ENCODE results near the gene IMMP2L. TPM values are rescaled to one million over a fixed set of nuclear protein-coding genes. Genes with fewer than 3 reads are reported as not detected.

The IMMP2L gene
- total RNA-seq, 4 donors from 2014 or later: 2.6 to 69.1 (median 34.7) TPM

GRCh38 chr7:111483078-111483477 is 79.2 kb downstream of the IMMP2L start:
- Histone ChIP-seq H3K9me3 (no peaks in the 10 kb centered on the region), H3K27me3 (no peaks in the 10 kb centered on the region), H3K4me1 (no peaks in the 10 kb centered on the region), H3K36me3 (no peaks in the 10 kb centered on the region), H3K27ac (no peak overlapping the region), H3K4me3 (no peak overlapping the region)
- DNase-seq: no peak
- intact Hi-C loops (cut with DNase I; ENCODE audit: low total_unique reads): no loop called here
- TF ChIP-seq CTCF (IDR thresholded peaks at IDR 0.05) (no peak), POLR2A (IDR thresholded peaks at IDR 0.05) (no peak)

GRCh38 chr7:111477462-111478225 is 84.6 kb downstream of the IMMP2L start:
- TF ChIP-seq POLR2A (IDR thresholded peaks at IDR 0.05) (no peak), CTCF (IDR thresholded peaks at IDR 0.05) (no peak)
- Histone ChIP-seq H3K27ac (no peak overlapping the region), H3K27me3 (no peaks in the 10 kb centered on the region), H3K4me1 (no peaks in the 10 kb centered on the region), H3K36me3 (no peaks in the 10 kb centered on the region), H3K4me3 (no peak overlapping the region), H3K9me3 (no peaks in the 10 kb centered on the region)
- intact Hi-C loops (cut with DNase I; ENCODE audit: low total_unique reads): no loop called here
- DNase-seq: no peak

- no peak for TF ChIP-seq POLR2A (IDR thresholded peaks at IDR 0.05)
- TF ChIP-seq CTCF (IDR thresholded peaks at IDR 0.05): no peak
- Histone ChIP-seq H3K9me3 (no peaks in the 10 kb centered on the region), H3K4me3 (no peak overlapping the region), H3K4me1 (no peaks in the 10 kb centered on the region), H3K27ac (no peak overlapping the region), H3K27me3 (no peaks in the 10 kb centered on the region), H3K36me3 (no peaks in the 10 kb centered on the region)
- no peak for DNase-seq
- intact Hi-C loops (cut with DNase I; ENCODE audit: low total_unique reads): no loop called here
These were observed 85.6 kb downstream of the IMMP2L start for GRCh38 chr7:111476586-111477293.

- no peak for DNase-seq
- H3K27me3 ChIP-seq: no peaks in the 10 kb centered on the region
- no peak overlapping the region for H3K4me3 ChIP-seq
- intact Hi-C loops (cut with DNase I; ENCODE audit: low total_unique reads): no loop called here
- no peak overlapping the region for H3K27ac ChIP-seq
- no peaks in the 10 kb centered on the region for H3K9me3 ChIP-seq
- no peaks in the 10 kb centered on the region for H3K4me1 ChIP-seq
- TF ChIP-seq CTCF (IDR thresholded peaks at IDR 0.05) (no peak), POLR2A (IDR thresholded peaks at IDR 0.05) (no peak)
- no peaks in the 10 kb centered on the region for H3K36me3 ChIP-seq
These were observed 86.3 kb downstream of the IMMP2L start for GRCh38 chr7:111475959-111476358.

GRCh38 chr7:111475419-111475748 is 86.9 kb downstream of the IMMP2L start:
- intact Hi-C loops (cut with DNase I; ENCODE audit: low total_unique reads): no loop called here

More at GRCh38 chr7:111475419-111475748, 86.9 kb downstream of the IMMP2L start:
- Histone ChIP-seq H3K27me3 (no peaks in the 10 kb centered on the region), H3K36me3 (no peaks in the 10 kb centered on the region), H3K4me3 (no peak overlapping the region), H3K27ac (no peak overlapping the region), H3K9me3 (no peaks in the 10 kb centered on the region), H3K4me1 (no peaks in the 10 kb centered on the region)
- TF ChIP-seq CTCF (IDR thresholded peaks at IDR 0.05): no peak
- no peak for TF ChIP-seq POLR2A (IDR thresholded peaks at IDR 0.05)
- DNase-seq: no peak

All from uterus (tissue), 4 donors.